MM.1S (cell line): ENCODE measurements around the gene SDE2.

Experiments
- CTCF ChIP-seq: fragments of 300-600 bp; sonication (generic); IDR thresholded peaks from 2 replicates; pipeline ENCODE4 v1.5.1; 2016; ENCODE audit warnings: antibody characterized with exemption, low read length, mixed read lengths
- EZH2 ChIP-seq: fragments of 300-600 bp; sonication (generic); optimal IDR thresholded peaks from 2 replicates; pipeline ENCODE3; 2017; ENCODE audit warnings: low read depth, mild to moderate bottlenecking, antibody characterized with exemption, low read length, mixed read lengths
- EZH2phosphoT487 ChIP-seq: fragments of 300-600 bp; sonication (generic); IDR thresholded peaks from 2 replicates; pipeline ENCODE4 v1.6.1; 2018; ENCODE audit warnings: antibody characterized with exemption, low read length

GRCh38 chr1:226026833-226027232 lies 27.7 kb upstream of the SDE2 start:
- no peak for TF ChIP-seq CTCF
- TF ChIP-seq EZH2 = no peak
- no peak for TF ChIP-seq EZH2phosphoT487
